ENCODE data around the gene HDAC4.

The HDAC4 gene

DNA sequence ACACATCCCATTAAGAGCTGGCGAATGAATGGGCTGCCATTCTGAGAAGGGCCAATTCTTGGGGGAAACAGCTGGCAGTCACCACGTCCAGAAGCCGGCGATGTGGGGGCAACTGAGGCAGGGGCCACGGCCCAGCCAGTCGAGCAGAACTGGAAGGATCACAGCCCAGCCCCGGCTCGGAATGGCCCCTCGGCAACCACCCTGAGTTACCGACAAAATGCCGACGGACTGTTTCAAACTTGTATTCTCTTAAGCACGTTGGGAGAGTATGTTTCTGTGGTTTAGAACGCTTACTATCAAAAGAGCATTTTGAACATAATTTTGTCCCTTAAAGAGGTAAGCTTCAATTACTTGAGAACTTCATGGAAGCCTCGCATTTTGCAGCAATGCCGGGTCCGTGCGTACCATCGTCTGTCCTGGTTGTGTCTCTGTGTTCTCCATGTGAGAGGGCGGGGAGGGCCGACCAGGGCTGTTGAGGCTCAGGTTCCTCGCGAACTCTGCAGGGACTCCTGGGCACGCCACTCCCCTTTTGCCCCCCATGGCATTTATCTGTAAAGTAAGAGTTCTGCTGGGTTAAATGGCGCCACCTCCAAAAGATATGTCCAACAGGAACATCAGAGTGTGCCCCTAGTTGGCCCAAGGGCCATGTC lies 397.1 kb downstream of the HDAC4 start:
- TF ChIP-seq CTCF (IDR thresholded peaks at IDR 0.05; ENCODE audit: borderline replicate concordance, control extremely low read depth, extremely low read depth, insufficient read depth, missing control alignments): no peak
- DNase-seq (ENCODE audit: low spot score): no peak
- in situ Hi-C loops (cut with MboI; ENCODE audit: low sequenced_read_pairs, unreplicated experiment): no loop called here

DNA sequence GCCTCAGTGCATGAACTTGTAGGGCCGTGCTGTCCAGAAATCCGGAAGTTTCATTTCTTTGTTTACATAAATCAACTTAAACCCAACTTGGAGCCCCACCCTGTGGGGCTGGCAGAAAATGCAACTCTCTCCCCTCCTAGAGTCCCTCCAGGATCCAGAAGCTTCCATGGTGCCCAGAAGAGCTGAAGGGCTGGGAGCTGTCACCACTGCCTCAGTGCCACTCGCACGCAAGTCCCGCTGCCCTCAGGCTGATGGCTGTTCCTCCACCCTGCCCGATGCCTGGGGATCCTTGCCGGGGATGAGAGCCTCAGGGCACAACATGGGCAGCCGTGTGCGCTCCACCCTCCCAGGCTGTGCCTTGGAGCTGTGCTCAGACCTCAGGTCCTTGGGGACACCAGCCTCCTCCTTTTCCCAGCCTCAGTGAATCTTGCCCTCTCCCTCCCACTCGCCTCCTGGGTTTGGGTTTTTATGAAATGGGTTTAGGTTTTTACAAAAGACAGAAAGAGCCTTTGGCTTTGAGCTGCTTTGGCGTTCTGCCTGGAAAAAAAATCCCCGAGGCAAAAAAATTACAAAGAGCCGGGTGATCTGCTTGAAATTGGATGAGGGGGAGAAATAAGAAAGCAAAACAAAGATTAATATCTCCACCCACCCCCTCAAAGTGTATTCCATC lies 397.7 kb downstream of the HDAC4 start:
- in situ Hi-C loops (cut with MboI; ENCODE audit: low sequenced_read_pairs, unreplicated experiment): no loop called here
- DNase-seq (ENCODE audit: low spot score): no peak
- TF ChIP-seq CTCF (IDR thresholded peaks at IDR 0.05; ENCODE audit: borderline replicate concordance, control extremely low read depth, extremely low read depth, insufficient read depth, missing control alignments): no peak

DNA sequence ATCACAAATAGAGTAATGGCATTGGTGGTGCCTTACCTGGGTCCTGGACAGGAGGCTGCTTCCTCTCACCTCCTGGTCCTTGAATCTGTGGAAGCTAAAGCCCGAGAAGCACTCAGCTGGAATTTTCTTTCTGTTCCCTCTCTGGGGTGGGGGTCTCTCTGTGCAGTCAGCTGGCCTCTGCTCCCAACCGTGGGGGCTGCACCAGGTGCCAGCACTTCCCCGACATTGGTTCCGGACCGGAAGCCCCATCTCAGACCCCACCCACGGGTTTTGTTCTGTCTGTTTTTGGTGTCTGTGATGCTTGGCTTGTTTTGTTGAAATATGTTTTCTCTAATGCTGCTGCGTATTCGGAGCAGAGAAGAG lies 398.2 kb downstream of the HDAC4 start:
- in situ Hi-C loops (cut with MboI; ENCODE audit: low sequenced_read_pairs, unreplicated experiment): no loop called here
- no peak for DNase-seq (ENCODE audit: low spot score)
- no peak for TF ChIP-seq CTCF (IDR thresholded peaks at IDR 0.05; ENCODE audit: borderline replicate concordance, control extremely low read depth, extremely low read depth, insufficient read depth, missing control alignments)

GRCh38 chr2:239001794-239002193 lies 399.0 kb downstream of the HDAC4 start:
- DNase-seq (ENCODE audit: low spot score): no peak
- no peak for TF ChIP-seq CTCF (IDR thresholded peaks at IDR 0.05; ENCODE audit: borderline replicate concordance, control extremely low read depth, extremely low read depth, insufficient read depth, missing control alignments)
- in situ Hi-C loops (cut with MboI; ENCODE audit: low sequenced_read_pairs, unreplicated experiment): no loop called here

- no peak for DNase-seq (ENCODE audit: low spot score)
- in situ Hi-C loops (cut with MboI; ENCODE audit: low sequenced_read_pairs, unreplicated experiment): no loop called here
- no peak for TF ChIP-seq CTCF (IDR thresholded peaks at IDR 0.05; ENCODE audit: borderline replicate concordance, control extremely low read depth, extremely low read depth, insufficient read depth, missing control alignments)
These were observed 400.2 kb downstream of the HDAC4 start for GRCh38 chr2:239000500-239001073.

DNA sequence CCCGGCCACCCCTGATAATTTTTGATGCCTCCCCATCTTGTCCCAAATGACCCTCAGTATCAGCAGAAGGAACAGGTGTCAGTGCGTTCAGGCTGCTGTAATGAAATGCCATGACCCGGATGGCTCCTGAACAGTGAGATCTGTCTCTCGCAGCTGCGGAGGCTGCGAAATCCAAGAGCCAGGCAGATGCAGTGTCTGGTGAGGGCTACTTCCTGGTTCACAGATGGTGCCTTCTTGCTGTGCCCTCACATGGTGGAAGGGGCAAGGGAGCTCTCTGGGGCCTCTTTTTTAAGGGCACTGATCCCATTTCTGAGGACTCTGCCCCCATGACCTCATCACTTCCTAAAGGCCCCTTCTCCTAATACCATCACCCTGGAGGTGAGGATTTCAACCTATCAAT lies 400.7 kb downstream of the HDAC4 start:
- DNase-seq (ENCODE audit: low spot score): no peak
- no peak for TF ChIP-seq CTCF (IDR thresholded peaks at IDR 0.05; ENCODE audit: borderline replicate concordance, control extremely low read depth, extremely low read depth, insufficient read depth, missing control alignments)
- in situ Hi-C loops (cut with MboI; ENCODE audit: low sequenced_read_pairs, unreplicated experiment): no loop called here

All from GM13976 (cell line).